ENCODE measurements around the gene QSOX1. TPM values are rescaled to one million over a fixed set of nuclear protein-coding genes. Genes with fewer than 3 reads are reported as not detected.

The QSOX1 gene
- total and polyA plus RNA-seq, 9 of the 15 experiments (the other 6 are each of a cell fraction or from before 2014, with no cell fraction given) = 4.0 to 53.1 (median 15.0) TPM

- TF ChIP-seq, protein P1, sequence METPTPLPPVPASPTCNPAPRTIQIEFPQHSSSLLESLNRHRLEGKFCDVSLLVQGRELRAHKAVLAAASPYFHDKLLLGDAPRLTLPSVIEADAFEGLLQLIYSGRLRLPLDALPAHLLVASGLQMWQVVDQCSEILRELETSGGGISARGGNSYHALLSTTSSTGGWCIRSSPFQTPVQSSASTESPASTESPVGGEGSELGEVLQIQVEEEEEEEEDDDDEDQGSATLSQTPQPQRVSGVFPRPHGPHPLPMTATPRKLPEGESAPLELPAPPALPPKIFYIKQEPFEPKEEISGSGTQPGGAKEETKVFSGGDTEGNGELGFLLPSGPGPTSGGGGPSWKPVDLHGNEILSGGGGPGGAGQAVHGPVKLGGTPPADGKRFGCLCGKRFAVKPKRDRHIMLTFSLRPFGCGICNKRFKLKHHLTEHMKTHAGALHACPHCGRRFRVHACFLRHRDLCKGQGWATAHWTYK (CRISPR knock-in tag; IDR thresholded peaks at IDR 0.05) = no peak
- peak; percentile 30; the same call in 1 of the 2 replicates for TF ChIP-seq NCOA1 (IDR thresholded peaks at IDR 0.05; ENCODE audit: low read depth)
- no peak for TF ChIP-seq ZNF23 (CRISPR knock-in tag; IDR thresholded peaks at IDR 0.05)
- peak; percentile 48; the same call in 1 of the 2 replicates for TF ChIP-seq NFE2 (IDR thresholded peaks at IDR 0.05; ENCODE audit: low read depth)
- TF ChIP-seq CHCHD3 (CRISPR knock-in tag; IDR thresholded peaks at IDR 0.05) = no peak
- TF ChIP-seq NRF1 (conservative IDR thresholded peaks at IDR 0.05 in 1 of 2, IDR thresholded peaks at IDR 0.05 in 1 of 2) = no peak
- TF ChIP-seq ZNF277 (CRISPR knock-in tag; IDR thresholded peaks at IDR 0.05; ENCODE audit: borderline replicate concordance) = no peak
- TF ChIP-seq ZNF444 (CRISPR knock-in tag; IDR thresholded peaks at IDR 0.05) = no peak
- no peak for TF ChIP-seq ZNF384 (IDR thresholded peaks at IDR 0.05; ENCODE audit: low read depth, low read length)
- no peak for TF ChIP-seq ZNF830 (CRISPR knock-in tag; IDR thresholded peaks at IDR 0.05)
- TF ChIP-seq RBM14 (IDR thresholded peaks at IDR 0.05; ENCODE audit: borderline replicate concordance, insufficient read depth, low read depth, low read length) = no peak
- TF ChIP-seq ZSCAN29 (IDR thresholded peaks at IDR 0.05) = no peak
- TF ChIP-seq EP400 (IDR thresholded peaks at IDR 0.05) = no peak
- TF ChIP-seq SETDB1 (IDR thresholded peaks at IDR 0.05; ENCODE audit: low read length) = no peak
- TF ChIP-seq, protein P2, sequence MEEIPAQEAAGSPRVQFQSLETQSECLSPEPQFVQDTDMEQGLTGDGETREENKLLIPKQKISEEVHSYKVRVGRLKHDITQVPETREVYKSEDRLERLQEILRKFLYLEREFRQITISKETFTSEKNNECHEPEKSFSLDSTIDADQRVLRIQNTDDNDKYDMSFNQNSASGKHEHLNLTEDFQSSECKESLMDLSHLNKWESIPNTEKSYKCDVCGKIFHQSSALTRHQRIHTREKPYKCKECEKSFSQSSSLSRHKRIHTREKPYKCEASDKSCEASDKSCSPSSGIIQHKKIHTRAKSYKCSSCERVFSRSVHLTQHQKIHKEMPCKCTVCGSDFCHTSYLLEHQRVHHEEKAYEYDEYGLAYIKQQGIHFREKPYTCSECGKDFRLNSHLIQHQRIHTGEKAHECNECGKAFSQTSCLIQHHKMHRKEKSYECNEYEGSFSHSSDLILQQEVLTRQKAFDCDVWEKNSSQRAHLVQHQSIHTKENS (CRISPR knock-in tag; IDR thresholded peaks at IDR 0.05) = no peak
- no peak for TF ChIP-seq TAF15 (IDR thresholded peaks at IDR 0.05; ENCODE audit: low read depth, low read length)
- TF ChIP-seq LEF1 (IDR thresholded peaks at IDR 0.05) = no peak
- TF ChIP-seq TSC22D4 (tag; IDR thresholded peaks at IDR 0.05) = no peak
- TF ChIP-seq KHSRP (IDR thresholded peaks at IDR 0.05) = no peak
- TF ChIP-seq, protein P3, sequence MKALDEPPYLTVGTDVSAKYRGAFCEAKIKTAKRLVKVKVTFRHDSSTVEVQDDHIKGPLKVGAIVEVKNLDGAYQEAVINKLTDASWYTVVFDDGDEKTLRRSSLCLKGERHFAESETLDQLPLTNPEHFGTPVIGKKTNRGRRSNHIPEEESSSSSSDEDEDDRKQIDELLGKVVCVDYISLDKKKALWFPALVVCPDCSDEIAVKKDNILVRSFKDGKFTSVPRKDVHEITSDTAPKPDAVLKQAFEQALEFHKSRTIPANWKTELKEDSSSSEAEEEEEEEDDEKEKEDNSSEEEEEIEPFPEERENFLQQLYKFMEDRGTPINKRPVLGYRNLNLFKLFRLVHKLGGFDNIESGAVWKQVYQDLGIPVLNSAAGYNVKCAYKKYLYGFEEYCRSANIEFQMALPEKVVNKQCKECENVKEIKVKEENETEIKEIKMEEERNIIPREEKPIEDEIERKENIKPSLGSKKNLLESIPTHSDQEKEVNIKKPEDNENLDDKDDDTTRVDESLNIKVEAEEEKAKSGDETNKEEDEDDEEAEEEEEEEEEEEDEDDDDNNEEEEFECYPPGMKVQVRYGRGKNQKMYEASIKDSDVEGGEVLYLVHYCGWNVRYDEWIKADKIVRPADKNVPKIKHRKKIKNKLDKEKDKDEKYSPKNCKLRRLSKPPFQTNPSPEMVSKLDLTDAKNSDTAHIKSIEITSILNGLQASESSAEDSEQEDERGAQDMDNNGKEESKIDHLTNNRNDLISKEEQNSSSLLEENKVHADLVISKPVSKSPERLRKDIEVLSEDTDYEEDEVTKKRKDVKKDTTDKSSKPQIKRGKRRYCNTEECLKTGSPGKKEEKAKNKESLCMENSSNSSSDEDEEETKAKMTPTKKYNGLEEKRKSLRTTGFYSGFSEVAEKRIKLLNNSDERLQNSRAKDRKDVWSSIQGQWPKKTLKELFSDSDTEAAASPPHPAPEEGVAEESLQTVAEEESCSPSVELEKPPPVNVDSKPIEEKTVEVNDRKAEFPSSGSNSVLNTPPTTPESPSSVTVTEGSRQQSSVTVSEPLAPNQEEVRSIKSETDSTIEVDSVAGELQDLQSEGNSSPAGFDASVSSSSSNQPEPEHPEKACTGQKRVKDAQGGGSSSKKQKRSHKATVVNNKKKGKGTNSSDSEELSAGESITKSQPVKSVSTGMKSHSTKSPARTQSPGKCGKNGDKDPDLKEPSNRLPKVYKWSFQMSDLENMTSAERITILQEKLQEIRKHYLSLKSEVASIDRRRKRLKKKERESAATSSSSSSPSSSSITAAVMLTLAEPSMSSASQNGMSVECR (CRISPR knock-in tag; IDR thresholded peaks at IDR 0.05) = no peak
- TF ChIP-seq, protein P4, sequence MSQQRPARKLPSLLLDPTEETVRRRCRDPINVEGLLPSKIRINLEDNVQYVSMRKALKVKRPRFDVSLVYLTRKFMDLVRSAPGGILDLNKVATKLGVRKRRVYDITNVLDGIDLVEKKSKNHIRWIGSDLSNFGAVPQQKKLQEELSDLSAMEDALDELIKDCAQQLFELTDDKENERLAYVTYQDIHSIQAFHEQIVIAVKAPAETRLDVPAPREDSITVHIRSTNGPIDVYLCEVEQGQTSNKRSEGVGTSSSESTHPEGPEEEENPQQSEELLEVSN (IDR thresholded peaks at IDR 0.05; ENCODE audit: borderline replicate concordance in 1 of 2, extremely low read depth in 1 of 2, insufficient read depth in 1 of 2, insufficient read length in 1 of 2, low read depth in 1 of 2, low read length in 1 of 2, poor library complexity in 1 of 2, severe bottlenecking in 1 of 2) = no peak
These were observed 2.0 kb downstream of the QSOX1 start (continued) for GRCh38 chr1:180156631-180157091.

Measured in K562 (cell line).